Stimulated activated CD8-positive, alpha-beta memory T cell treated with anti-CD3 and anti-CD28 coated beads, Interleukin-7, amount 100 ng/mL, for 4 hours (primary cell): ENCODE data around the gene C19orf12.
"Not testable (repeated sequence)": the region's sequence is repeated elsewhere in the genome, so short reads cannot be mapped to it uniquely, and the experiment has no call there.

ENCODE experiments used
- DNase-seq, 2 donors: peaks; one replicate each; pipeline ENCODE4 v3.0.0-alpha.2; 2020; ENCODE audit warnings: low read depth in 2 of 2

The C19orf12 gene

DNA sequence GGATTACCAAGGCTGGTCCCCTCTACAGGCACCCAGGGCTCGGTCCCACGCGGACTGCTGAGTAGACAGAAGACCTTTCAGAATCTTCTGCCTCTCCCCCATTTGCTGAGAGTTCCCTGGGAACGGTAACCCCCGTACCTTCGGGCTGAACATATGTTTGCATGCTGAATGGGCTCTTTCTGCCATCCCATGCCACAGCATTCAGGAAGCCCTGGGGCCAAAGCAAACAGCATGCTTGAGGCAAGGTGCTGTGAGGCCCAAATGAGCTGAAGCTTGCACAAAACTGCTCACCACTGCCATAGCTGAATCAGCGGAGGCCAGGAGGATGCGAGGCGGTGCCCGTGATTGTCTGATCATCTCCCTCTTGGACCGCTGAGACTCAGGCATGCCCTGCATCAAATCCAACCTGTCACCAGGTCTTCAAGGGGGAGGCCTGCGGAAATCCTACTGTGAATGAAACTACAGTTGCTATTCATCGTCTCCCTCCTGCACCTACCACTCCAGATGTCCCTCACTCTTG is 16.3 kb upstream of the C19orf12 start:
- DNase-seq: no peak

DNA sequence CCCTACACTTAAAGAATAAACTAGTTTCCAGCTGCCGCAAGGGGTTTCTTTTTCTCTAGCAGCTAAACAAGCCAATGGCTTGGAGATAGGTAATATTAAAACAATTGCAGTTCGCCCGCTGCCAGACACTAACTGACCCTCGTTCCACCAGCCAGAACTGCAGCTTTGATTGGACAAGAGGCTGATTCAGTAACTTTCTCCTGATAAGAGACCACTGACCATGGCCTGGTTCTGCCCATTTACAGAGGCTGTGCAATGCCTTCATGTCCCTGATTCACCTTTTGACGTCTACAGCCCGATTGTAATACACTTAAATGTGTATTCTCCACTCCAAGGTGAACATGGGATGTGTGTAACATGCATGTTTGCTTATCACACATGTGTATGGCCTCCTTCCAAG is 12.8 kb upstream of the C19orf12 start:
- no peak for DNase-seq

DNA sequence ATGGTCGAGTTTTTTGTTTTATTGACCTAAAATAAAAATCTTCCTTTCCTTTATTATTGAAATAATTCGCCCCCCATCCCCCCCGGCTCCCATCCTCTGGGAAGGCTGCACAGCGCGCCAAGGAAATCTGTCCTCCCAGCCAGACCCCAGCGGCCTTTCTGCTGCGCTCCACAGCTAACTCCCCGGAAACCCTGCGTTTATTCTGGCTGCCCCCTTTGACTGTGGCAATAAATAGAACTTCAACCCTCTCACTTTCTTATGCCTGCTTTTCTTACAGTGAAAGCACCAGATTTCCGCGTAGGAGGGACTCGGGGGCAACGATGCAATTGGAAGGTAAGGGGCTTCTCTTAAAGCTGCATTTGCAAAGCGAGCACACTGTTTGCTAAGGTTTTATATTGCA is 9.7 kb upstream of the C19orf12 start:
- no peak for DNase-seq

DNA sequence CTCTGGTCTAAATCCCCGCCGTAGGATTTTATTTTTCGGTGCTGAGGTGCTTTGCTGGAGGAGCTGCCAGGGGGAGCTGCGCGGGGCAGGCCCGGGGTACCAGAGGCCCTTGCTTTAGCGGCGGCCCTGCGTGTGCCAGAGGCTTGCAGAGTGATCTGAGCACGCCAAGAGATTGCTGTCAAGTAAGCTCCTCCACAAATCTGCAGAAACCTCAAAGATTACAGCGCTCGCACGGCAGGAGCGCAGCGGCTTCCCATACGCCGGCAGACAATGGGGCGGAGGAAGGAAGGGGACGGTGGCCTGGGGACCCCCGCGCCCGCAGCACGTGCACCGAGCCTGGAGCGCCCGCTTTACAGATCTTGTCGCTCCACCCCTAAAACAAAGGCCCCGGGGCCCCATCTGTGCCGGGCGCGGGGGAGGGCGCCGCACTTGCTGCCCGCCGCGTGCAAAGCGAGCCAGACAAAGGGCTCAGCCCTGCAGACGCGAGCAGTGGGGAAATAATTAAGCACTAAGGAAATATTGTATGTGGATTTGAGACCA is 9.1 kb upstream of the C19orf12 start:
- peak in 1 of 2 donors; percentile 15 for DNase-seq

DNA sequence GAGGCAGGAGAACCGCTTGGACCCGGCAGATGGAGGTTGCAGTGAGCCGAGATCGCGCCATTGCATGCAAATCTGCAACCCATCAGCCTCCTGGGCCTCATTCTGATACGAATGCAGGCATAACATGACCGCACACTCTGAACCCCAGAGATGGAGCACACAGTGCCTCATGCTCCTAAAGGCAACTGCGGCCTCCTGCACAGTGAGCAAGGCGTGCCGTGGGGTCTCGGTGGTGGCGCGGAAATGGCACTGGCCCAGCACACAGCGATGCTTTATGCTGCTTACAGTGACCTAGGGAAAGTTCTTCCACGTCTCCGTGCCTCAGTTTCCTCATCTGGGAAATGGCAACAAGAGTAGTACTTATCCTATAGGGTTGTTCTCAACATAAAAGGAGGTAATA is 2.0 kb upstream of the C19orf12 start:
- no peak for DNase-seq

DNA sequence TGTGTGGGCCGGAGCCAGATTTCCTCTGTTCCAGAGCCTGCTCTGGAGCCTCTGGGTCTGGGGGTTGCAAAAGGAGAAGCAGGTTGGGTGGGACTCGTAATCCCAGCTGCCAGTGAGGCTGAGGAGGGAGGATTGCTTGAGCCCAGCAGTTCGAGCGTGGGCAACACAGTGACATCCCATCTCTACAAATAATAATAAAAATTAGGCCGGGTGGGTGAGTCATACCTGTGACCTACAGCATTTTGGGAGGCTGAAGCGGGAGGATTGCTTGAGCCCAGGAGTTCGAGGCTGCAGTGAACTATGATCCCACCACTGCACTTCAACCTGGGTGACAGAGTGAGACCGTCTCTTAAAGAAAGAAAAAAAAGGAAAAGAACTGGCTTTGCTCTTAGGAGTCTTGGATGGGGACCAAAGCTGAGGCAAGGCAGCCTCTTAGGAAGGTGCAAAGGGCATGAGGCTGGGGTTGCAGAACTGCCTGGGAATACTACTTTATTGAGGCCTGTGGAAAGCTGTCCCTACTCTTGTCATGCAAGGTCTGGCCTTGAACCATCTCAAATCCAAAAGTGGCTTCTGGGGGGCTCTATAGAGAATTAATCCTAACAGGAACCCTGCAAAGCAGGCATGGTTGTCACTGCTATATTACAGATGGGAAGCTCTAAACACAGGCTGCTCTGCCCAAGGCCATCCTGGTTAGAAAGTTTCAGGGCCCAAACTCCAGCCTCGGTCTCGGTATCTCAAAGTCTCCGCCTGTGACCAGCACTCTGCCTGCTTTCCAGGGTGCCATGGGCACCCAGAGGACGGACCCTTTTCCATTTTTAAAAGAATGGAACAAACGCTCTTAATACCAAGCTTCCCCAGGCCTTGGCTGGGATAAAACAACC is 880 bp upstream of the C19orf12 start:
- no peak for DNase-seq

DNA sequence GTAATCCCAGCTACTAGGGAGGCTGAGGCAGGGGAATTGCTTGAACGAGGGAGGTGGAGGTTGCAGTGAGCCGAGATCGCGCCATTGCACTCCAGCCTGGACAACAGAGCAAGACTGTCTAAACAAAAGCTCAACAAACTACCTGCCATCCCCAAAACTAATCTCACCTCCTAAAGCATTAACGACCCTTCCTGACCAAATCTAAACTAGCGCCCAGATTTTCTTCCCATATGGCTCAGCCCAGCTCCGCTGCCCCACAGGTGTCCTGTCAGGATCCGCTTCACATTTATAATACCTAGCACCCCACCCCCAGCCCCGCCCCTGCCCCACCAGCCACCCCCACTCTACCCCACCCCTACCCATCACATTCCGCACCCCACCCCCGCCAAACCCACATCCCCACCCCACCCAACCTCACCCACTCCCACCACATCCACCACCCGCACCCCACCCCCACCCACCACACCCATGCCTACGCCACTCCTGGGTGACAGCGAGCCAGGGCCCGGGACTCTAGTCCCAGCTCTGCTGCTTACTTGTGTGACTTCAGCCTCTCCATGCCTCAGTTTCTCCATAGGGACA is 599 bp downstream of the C19orf12 start:
- peak; percentile 24 to 45 for DNase-seq

DNA sequence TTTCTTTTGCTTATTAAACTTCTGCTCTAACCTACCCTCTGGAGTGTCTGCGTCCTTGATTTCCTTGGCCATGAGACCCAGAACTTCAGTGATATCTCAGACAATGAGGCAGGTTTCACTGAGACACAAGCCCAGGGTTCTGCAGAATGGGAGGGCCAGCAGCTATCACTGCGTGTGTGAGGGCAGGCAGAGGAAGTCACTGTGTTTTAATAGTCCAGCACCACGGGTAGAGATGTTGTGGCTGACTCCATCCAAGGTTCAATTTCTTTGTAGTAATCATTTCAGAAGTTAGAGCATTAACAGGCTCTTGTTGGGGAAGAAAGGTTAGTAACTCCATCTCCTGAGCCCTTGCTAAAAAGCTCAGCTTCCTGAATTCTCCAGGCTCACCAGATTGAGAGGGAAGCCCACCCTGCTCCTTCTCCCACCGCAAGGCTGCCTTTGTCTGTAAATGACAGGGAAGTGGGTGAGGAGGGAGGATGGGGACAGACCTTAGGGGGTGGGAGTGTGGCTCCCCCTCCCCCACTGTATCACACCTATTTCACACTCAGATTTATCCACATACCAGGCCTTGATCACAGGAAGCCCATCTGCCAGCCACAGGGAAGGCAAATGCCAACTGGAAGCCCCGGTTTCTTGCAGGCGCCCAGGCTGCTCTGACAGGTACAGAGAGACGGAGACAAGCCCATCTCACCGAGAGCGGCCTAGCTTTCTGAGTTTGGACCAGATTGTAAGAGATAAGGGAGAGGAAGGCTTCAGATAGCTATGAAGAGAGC is 2.1 kb downstream of the C19orf12 start:
- DNase-seq: no peak

DNA sequence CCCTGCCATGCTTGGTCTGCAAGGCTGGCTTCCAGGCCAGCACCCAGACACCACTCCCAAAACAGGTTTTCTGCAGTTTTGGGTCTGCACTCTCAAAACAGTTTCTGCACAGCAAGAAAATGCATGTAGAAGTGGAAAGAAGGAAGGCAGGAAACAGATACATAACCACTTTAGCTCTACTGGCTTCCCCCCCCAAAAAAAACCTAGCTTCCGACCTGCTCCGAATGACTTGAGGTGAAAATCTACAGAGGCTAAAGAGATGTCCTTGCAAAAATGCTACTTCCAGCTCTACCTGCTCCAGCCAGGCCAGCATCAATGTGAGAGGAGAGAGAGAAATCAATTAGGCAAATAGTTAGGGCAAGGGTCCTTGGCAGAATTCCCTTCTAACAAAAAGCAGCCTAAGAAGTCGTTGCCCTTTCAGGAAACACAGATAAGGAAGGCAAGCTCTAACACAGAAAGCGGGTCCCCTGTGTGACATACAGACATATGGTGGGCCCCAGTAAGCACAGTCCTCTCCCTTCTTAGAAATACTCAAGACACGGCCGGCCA is 3.4 kb downstream of the C19orf12 start:
- no peak for DNase-seq

DNA sequence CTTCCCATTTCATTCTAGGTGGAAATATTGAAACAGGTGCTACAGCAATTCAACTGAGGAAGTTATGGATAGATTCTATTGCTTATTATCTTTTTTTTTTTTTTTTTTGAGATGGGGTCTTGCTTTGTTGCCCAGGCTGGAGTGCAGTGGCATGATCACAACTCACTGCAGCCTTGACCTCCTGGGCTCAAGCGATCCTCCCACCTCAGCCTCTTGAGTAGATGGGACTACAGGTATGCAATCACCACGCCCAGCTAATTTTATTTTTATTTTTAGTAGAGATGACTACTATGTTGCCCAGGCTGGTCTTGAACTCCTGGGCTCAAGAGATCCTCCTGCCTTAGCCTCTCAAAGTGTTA is 5.6 kb downstream of the C19orf12 start:
- DNase-seq: not testable (repeated sequence)

DNA sequence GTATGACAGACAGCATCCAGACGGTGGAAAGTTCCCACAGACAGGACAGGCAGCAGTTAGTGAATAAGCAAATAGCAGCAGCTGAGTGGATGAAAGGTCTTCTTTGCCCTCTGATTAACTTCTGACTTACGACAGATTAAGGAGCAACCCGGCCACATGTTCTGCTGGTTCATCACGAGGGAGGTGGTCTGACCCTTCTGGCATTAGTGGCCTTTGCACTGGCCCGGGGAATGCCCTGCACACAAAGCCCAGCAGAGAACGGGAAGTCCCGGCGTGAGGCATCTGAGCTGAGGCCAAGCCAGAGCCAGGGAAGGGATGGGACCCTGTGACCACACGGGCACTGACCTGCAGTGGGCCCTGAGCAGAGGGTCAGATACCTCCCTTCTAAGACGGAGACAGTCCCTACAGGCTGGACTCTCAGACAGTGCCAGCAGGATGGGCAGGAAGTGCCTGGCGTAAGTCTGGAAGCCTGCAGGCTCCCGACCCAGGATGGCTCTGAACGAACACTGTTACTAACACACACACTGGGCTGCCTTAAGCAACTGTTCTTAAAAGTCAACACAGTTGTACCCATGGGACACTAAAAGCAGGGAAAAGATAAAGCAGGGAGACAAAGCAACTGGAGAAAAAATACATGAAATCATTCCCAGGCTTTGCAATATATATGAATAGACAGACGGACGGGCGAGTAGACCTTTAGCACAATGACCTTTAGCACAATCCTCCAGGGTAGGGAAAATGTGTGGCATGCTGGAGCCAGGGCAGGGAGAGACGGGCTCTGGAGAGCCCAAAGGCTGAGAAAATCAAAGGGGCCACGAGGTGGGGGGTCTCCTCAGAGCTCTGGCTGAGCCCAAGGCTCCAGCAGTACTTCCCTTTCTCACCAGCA is 6.3 kb downstream of the C19orf12 start:
- DNase-seq: no peak

DNA sequence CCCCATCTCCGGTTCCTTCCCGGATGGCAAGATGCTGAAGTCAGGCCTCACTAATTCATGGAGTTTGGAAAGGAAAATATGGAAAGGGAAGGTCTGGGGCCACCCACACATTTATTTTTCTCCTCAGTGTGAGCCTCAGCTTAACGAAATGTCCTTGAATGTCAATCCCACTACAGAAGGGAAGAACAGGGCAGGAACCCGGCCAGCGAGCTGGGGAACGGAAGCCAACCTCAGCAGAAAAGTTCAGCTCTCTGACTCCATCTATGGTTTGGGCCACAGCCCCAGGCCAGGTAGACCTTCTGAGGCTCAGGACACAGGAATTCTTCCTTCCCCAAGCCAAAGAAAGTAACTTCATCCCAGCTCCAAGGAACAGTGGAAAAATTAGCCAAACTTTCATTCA is 8.4 kb downstream of the C19orf12 start:
- no peak for DNase-seq

DNA sequence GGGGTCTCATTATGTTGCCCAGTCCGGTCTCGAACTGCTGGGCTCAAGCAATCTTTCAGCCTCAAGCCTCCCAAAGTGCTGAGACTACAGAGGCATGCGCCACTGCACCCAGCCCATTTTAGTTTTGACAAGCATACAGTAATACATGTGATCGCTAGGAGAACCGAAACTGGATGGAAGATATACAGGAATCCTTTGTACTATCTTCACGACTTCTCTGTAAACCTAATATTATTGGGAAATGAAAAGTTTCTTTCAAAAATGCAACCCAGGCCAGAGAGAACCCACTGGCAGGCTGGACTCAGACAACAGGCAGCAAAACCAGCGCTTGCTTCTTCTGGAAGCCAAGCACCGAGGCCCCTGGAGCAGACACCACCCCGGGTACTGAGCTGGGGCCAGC is 9.4 kb downstream of the C19orf12 start:
- DNase-seq: no peak

DNA sequence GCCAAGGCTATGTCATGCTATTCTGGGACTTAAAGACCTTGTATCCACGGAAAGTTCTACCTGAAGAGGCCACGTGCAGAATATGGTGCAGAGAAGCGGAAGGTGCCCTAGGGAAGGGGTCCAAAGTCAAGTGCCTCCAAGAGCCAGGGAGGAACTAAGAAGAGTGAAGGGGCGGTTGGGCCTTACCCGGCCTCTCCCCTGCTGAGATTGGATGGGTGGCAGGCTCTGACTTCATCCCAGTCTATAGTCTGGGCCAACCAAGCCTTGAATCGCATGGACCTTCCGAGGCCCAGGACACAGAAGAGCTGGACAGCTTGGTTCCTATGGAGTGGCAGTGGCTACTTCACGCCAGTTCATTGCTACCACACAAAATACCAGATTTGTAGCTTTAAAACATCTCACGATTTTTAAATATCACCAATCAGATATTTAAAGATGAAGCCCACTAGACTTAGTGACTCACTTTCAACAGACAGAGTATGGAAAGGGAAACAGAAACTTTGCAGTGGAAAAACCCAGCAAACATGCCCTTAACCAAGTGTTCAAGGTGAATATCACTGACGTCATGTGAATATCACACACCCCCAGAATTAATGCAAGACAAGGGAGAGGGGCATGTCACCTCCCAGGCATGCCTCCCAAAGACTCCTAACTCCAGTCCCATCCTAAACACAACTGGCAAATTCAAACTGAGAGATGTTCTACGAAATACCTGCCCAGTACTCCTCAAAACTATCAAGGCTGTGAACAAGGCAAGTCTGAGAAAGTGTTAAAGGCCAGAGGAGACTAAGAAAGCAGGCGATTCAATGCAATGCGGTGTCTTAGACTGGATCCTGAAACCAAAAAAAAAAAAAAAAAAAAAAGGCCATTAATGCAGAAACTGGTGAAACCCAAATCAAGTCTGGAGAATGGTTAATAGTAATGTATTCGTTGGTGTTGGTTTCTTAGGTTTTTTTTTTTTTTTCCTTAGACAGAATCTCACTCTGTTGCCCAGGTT is 10.2 kb downstream of the C19orf12 start:
- no peak for DNase-seq

DNA sequence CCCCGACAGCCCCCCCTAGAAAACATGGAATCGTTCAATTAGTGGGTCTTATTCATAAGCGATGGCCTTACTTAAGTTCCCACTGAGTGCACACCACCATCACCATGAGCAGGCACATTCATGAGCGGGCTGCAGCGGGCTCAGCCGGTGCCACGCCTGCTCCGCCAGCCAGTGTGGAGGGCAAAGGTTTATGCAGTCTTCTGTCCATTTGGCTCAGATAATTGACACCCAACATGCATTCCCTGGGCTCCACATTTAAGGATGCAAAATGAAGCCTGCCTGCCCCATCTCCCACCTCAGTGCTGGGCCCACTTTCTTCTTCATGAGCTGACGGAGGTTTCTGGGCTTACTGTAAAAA is 12.1 kb downstream of the C19orf12 start:
- DNase-seq: no peak

DNA sequence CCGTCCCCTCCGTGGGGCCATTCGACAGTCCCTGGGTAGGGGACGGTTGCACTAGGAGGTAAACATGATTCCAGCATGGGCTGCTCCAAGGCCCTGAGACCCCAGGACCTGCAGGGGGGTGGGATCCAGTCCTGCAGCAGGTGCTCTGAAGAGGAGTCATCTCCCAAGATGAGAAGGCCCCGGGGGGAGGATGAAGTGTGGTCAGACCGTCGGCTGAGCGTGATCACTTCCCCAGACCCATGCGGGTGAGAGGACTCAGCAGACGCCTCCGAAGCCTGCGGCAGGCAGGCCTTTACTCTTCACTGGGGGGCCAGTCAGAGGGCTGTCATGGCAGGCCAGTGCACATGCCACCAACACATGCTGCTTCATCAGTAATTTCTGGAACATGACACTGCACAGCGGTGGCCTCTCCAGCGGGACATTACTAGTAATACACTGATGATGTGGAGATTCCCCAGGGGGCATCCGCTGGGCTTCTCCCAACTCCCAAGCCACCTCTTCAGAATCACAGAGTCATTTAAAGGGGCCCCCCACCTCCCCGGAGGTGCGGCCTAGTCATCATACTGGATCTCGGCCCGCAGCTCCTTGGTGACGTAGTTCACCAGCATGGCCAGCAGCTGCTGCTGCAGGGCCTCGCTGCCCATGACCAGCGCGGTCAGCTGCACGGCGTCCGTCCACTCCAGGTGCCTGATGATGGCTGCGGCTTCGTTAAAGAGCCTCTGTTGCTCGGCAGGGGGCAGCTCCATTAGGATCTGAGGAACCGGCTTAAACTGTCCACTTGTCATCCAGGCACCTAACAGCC is 12.7 kb downstream of the C19orf12 start:
- no peak for DNase-seq

DNA sequence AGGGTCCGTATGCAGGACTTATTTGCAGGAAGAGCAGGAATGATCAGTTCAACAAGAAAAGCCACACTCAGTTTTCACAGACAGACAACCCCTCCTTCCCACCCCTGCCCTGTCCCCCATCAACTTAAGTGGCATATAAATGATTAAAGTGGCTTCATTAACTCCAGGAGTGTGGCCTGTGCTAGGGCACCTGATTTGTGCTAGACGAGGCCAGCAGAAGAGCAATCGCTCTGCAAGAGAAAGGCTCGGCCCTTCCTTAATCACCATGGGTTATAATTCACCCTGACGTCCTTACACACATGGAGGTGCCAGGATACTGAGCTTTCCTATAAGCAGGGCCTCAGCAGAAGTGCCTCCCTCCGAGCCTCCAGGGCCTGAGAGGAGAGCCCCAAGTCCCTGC is 14.6 kb downstream of the C19orf12 start:
- DNase-seq: no peak

DNA sequence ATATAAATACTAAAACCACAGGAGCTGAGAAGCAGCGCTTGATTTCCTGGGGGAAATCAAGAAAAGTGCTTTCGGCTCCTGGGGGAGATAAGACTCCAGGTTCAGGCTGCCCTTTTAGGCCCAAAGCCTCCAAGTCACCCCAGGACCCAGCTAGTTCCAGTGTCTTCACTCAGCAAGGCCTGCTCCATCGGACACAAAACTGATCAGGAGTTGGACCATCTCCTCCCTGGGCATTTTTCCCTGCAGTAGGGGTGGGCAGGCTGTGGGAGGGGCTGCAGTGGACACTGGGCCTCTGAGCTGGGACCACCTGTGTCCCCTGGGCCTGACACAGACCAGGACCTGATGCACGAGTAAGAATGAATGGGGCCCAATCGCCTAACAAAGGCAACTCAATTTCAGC is 15.2 kb downstream of the C19orf12 start:
- DNase-seq: no peak
